Non-pigmented ciliary epithelial cell (primary cell): ENCODE data around the gene EIF5A2.
A peak's percentile ranks its signal among the peaks of the same experiment; 100 is the strongest.
"Not testable (repeated sequence)": the region's sequence is repeated elsewhere in the genome, so short reads cannot be mapped to it uniquely, and the experiment has no call there.

ENCODE experiments used
- DNase-seq: peaks from one replicate; pipeline ENCODE4 v3.0.0-alpha.2; 2010; ENCODE audit warnings: low read depth

EIF5A2 gene

DNA sequence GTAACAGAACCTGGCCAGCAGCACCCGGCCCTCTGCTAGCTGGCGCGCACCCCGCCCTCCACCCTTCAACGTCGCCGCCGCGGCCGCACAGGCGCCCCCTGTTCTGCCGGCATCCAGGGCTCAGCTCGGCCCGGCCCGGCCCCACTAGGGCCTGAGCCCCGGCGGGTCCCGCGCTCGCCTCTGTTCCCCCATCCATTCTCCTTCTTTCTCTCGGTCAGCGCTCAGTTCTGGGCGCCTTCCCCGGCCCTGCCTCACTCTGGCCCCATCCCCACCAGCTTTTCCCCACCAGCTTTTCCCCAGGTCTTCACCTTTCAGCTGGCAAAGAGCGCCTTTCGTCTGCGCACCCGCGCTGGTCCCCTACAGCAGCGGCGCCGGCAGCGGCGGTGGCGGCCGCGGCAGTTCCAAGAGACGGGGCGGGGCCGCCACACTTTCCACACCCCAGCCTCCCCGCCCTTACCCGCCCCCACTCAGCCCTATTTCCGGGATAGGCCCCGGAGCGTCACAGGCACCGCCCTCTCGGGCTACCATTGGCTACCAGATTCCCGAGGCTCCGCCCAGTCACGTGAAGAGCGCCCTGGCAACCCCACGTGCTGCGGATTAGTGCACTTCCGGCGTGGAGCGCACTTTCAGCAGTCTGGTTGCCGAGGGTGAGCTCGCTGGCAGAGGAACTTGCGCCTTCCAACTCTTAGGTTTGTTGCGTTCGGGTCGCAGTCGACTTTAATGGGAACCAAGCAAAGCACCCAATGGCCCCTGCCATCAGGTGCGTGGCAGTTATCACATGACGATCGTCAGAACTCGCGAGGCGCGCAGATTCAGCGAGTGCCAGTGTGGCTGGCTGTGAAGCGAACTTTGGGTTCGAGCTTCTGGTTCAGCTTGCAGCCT is at the start of gene EIF5A2:
Gene EIF5A2, minus strand, starts transcription at position 403 of the 882 bp plus-strand sequence. CDS start 831 bp downstream, outside the sequence.
- DNase-seq: peak; percentile 72

DNA sequence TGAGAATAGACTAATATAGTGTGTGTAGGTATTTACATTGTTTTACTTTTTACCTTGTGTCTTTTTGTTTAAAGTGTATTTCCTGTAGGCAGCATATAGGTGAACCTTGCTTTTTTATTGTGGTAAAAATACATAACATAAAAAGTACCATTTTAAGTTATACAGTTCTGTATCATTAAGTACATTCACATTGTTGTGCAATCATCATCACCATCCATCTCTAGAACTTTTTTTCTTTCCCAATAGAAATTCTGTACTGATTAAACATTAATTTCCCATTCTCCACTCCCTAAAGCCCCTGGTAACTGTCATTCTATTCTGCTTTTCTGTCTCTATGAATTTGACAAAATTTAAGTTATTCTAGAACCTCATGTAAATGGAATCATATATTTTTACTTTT is 48.2 kb upstream of the EIF5A2 start:
- DNase-seq: no peak

DNA sequence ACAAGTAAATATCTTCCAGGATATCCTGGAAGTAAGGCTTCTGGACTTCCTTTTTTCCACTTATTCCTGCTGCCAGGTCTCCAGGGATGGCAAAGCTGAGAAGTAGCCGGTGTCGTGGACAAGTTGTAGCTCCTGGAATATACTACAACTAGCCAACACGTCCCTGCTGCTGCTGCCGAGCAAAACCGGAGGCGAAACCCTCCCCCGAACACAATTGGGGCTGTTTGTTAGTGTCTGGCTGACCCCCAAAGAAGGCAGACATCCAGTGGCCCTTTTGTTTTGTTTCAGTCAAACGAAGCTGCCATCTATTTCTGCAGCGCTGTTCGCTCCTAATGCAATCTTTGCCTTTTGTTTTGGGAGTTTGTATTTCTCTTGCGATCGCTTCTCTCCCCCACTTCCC is 45.3 kb upstream of the EIF5A2 start:
- no peak for DNase-seq

DNA sequence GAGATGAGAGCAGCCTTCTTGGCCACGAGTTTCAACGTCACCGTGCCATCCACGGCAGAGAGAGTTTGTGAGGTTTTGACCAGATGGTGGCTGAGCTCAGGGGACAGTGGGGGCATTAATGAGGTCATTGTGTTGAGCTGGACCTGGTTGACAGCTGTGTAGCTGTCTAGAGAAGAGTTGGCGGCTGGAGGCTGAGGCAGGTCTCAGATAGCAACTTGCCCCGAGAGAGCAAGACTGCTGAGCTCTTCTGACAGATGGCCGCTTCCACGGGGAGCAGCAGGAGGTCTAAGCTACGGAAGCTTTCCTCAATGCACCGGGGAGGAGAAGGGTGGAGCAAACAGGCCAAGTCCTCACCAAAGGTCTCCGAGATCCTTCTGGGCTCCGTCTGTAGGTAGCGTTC is 44.8 kb upstream of the EIF5A2 start:
- DNase-seq: no peak

DNA sequence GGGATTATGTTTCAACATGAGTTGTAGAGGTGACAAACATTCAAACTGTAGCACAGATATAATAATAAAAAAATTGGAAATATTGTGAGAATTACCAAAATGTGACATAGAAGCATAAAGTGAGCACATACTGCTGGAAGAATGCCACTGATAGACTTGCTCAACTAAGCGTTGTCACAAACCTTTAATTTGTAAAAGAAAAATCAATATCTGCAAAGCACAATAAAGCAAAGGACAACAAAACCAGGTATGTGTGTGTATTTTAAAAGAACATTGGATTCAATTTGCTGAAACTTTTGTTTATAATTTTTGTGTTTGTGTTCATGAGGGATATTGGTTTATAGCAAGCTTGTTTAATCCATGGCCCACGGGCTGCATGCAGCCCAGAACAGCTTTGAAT is 40.8 kb upstream of the EIF5A2 start:
- DNase-seq: no peak

DNA sequence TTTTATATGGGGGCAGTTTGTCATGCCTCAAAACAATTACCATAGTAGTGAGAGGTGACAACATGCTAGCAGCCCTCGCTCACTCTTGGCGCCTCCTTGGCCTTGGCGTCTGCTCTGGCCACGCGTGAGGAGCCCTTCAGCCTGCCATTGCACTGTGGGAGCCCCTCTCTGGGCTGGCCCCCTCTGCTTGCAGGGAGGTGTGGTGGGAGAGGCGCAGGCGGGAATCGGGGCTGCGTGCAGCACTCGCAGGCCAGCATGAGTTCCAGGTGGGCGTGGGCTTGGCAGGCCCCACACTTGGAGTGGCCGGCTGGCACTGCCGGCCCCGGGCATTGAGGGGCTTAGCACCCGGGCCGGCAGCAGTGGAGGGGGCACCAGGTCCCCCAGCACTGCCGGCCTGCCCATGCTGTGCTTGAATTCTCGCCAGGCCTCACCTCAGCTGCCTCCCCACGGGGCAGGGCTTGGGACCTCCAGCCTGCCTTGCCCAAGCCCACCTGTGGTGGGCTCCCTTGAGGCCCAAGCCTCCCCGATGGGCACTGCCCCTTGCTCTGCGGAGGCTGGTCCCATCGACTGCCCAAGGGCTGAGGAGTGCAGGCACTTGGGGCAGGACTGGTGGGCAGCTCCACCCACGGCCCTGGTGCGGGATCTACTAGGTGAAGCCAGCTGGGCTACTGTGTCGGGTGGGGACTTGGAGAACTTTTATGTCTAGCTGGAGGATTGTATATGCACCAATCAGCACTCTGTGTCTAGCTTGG is 38.8 kb upstream of the EIF5A2 start:
- no peak for DNase-seq

DNA sequence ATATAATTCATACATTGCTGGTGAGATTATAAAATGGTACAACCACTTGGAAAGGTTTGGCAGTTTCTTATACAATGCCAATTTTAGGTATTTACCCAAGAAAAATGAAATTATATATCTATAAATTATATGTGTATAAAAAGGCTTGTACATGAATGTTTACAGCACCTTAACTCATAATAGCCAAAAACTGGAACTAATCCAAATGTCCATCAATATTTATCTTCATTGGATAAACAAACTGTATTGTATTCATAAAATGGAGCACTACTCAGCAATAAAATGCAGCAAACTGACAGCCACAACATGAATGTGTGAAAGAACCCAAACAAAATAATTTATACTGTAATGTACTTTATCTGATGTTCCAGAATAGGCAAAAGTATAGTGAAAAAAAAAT is 33.6 kb upstream of the EIF5A2 start:
- DNase-seq: no peak

DNA sequence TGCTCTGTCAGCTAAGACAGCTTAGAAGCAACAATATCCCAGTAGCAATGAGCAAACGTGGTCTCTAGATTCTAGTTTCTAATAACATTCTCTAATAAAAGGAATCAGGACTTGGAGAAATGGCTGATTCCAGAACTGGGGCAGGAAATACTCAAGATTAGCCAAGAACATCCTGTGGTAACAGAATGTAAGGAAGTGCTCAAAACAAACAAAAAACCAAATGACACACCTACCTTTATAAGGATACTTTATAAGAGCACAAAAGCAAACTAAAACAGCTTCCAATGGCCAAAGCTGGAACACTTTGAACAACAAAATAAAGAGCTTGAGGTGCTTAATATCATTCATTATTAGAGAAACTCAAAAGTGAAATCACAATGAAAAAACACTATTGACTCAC is 33.1 kb upstream of the EIF5A2 start:
- no peak for DNase-seq

DNA sequence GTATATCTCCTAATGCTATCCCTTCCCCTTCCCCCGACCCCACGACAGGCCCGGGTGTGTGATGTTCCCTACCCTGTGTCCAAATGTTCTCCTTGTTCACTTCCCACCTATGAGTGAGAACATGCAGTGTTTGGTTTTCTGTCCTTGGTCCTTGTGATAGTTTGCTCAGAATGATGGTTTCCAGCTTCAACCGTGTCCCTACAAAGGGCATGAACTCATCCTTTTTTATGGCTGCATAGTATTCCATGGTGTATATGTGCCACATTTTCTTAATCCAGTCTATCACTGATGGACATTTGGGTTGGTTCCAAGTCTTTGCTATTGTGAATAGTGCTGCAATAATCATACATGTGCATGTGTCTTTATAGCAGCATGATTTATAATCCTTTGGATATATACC is 24.6 kb upstream of the EIF5A2 start:
- DNase-seq: not testable (repeated sequence)

DNA sequence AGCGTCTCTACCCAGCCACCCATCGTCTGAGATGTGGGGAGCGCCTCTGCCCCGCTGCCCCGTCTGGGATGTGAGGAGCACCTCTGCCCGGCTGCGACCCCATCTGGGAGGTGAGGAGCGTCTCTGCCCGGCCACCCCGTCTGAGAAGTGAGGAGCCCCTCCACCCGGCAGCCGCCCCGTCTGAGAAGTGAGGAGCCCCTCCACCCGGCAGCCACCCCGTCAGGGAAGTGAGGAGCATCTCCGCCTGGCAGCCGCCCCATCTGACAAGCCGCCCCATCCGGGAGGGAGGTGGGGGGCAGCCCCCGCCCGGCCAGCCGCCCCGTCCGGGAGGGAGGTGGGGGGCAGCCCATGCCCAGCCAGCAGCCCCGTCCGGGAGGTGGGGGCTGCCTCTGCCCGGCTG is 15.1 kb upstream of the EIF5A2 start:
- not testable (repeated sequence) for DNase-seq

DNA sequence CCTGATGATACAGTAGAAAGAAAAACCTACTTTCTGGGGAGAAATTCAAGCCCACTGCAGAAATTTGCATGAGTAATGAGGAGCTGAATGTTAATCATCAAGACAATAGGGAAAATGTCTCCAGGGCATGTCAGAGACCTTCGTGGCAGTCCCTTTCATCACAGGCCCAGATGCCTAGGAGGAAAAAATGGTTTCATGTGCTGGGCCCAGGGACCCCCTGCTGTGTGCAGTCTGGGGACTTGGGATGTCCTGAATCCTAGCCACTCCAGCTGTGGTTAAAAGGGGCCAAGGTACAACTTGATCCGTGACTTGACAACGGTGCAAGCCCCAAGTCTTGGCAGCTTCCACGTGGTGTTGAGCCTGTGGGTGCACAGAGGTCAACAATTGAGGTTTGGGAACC is 10.3 kb upstream of the EIF5A2 start:
- DNase-seq: no peak

DNA sequence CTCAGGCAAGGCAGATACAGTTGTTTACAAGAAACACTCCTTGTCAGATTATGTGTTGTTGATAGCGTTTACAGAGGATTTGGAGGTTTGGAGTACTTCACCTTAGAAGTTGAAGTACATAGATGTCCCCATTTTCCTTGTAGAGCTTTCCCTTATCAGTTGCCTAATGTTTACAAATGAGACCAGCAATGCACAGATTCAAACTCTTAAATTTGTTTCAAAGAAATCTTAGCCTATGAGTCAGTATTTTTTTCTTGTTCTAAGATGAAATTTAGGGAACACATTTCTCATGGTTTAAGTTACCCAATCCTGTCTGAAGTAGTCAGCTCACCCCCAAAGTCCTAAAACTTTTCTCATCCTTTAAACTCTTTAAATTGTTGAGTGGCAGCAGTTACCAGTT is 6.3 kb upstream of the EIF5A2 start:
- no peak for DNase-seq

DNA sequence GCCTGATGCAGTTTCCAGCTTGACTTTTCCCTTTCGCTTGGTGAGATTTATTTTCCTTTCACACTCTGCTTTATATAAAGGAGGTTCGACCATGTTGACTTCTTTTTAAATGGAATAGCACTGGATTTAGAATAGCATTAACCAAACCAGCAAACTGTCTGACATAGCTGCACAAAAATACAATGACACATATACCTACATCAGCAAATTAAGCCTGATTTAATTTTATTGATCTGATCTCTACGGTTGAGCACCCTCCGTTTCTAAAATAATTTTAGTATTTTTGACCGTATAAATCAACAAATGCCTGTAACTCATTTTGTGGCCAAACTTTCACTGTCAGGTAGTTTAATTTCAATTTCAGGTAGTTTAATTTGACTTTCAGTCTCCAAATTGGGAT is 5.8 kb upstream of the EIF5A2 start:
- no peak for DNase-seq

DNA sequence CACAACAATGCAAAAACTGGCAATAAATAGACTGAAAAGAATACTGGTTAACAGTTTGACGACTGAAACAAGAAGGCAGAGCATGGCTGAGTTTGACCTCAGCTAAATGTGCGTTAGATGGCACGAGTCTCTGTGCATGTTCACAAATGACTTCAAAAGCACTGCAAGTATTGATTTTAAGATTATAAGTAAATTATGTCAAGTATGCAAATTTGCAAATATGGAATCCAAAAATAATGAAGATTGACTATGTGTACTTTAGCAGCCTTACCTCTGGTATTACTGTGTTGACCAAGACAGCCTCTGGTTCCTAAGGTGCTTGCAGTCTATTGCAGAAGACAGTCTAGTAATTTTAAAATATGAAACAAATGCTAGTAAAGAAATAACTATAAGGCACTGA is 2.6 kb upstream of the EIF5A2 start:
- no peak for DNase-seq

DNA sequence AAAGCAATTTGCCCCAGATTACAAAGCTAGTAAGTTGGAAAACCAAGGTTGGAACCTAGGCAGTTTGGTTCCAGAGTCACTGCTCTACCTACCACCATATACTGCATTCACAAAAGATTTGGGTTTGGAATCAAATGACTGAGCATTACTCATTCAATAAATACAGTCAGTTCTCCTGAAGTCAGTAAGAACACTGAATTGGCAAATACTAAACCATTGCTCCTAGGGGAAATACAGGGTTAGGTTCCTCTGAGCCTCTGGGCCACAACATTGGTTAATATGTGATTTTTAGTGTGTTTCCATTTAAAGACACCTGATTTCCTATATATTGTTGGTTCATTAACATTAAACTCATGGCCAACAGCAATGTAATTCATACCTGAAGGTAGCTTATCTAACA is 2.1 kb upstream of the EIF5A2 start:
- DNase-seq: no peak

DNA sequence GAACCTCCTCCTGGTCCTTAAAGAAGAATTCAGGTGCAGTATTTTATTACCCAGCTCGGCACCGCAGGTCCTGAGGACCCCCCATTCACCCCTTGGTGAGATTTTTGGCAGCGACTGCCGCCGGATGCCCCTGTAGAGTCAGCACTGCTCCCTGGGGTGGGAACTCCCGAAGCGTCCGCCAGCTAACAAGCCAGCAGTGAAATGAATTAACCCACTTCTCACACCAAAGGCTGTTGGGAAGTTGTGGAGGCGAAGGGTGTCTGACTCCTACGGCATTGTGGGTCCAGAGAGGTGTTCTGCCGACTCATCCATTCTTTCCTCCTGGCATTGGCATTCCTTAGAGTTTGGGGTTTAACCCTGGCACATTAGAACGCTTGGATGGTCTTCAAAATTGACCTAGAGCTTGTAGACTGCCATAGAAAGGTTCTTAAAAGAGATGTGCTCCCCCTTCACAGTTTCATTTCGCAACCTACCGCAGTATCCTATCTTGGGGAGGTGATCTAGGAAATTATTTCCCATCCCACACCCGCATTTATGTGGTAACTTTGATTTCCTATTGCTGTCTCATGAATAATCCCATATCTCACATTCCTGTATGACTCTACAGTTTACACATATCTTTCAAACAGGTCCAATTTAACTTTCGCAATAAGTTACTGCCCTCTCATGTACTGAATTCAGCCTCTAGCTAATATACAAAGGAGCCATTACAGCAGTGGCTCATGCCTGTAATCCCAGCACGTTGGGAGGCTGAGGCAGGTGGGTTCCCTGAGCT is 879 bp upstream of the EIF5A2 start:
- DNase-seq: peak; percentile 94

DNA sequence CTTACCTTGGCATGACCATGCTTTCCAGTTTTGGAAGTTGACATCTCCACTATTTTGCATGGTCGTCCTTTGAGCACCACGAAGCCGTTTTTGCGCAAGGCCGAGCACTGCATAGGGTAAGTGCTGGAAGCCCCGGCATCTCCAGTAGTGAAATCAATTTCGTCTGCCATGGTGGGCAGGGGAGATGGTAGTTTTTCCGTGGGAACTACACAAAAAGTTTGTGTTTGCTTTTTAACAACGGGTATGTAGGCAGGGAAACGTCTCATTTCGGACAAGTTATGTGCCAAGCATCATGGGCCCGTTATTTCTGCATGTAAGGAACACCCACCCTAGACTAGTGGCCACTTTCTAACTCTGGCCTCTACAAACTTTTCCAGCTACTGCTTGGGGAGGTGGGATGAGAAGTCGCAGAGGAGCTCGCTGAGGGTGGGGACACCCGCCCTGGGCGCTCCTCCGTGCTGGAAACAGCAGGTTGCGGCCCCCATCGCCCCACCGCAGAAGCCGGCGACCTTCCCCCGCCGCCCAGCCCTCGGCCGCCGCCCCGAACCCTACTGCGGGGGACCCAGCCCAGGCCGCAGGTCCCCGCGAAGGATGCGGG is 701 bp downstream of the EIF5A2 start:
- no peak for DNase-seq

DNA sequence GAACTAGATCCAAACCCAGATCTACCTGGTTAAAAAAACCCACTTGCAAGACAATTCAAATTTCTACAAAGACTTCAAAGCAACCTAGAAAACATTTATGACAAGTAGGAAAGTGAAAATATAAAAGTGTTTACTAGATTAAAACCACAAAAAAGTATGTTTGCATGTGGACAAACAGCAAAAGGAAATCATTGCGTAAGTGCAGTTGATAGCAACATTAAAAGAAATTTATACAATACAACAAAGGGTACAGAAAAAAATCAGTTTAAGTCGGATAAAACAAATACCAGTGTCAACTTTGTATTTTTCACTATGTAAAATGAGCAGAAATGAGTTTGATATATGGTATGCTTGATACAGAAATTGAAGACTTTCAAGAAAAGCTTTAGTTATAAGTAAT is 2.6 kb downstream of the EIF5A2 start:
- no peak for DNase-seq

DNA sequence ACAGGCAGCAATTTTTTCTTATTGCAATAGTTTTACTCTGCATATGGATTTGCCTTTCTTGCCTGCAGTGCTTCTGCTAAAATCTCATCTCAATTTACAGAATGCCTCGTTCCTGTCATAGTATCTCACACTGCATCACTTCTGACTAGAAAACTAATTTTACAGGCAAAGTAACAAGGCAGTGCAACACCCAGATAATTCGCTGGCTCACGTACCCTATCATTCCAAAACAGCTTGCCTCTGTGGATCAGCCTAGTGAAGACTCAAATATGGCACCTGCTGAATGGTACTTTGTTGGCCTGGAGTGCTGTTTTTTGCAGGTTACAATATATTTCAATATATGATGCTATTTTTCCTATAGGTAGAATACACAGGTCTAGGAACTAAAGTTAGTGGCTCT is 5.3 kb downstream of the EIF5A2 start:
- no peak for DNase-seq

DNA sequence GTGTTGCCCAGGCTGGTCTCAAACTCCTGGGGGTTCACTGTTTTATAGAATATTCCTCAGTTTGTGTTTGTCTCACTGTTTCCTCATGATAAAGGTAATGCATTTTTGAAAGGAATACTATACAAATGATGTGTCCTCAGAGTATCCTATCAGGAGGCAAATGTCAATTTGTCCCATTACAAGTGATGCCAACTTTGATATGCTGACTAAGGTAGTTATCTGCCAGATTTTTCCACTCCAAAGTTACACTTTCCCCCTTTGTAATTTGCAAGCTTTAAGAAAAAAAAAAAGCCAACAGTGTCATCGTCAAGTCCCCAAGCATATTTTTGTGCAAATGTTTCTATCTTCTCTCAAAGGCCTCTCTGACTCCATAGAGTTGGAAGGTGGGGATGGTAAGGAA is 9.0 kb downstream of the EIF5A2 start:
- DNase-seq: no peak

DNA sequence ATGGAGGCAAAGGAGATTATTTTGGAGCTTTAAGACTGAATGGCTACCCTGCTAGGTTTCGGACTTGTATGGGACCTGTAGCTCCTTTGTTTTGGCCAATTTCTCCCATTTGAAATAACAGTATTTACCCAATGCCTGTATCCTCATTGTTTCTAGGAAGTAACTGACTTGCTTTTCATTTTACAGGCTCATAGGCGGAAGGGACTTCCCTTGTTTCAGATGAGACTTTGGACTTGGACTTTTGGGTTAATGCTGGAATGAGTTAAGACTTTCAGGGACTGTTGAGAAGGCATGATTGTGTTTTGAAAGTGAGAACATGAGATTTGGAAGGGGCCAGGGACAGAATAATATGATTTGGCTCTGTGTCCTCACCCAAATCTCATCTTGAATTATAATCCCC is 10.5 kb downstream of the EIF5A2 start:
- no peak for DNase-seq

DNA sequence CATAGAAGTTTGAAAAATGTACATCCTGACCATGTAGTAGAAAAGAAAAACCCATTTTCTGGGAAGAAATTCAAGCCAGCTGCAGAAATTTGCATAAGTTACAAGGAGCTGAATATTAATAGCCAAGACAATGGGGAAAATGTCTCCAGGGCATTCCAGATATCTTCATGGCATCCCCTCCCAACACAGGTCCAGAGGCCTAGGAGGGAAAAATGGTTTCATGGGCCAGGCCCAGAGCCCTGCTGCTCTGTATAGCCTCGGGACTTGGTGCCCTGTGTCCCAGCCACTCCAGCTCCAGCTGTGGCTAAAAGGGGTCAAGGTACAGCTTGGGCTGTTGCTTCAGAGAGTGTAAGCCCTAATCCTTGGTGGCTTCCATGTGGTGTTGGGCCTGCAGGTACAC is 11.2 kb downstream of the EIF5A2 start:
- DNase-seq: not testable (repeated sequence)
